Natural killer cell (primary cell): ENCODE results near the gene FBXO15. TPM values are rescaled to one million over a fixed set of nuclear protein-coding genes. Genes with fewer than 3 reads are reported as not detected.

Experiments
- ATAC-seq, 3 donors: fragments of 150-1000 bp in 2 of 3; fragments of 200-7000 bp in 1 of 3; cut with Tn5 transposase; 1 replicate in 1 of 3; 2 replicates in 2 of 3; pipeline ENCODE4 v1.10.0; 2021; ENCODE audit warnings: mild to moderate bottlenecking in 2 of 3, moderate library complexity in 2 of 3
- DNase-seq, 2 donors: peaks; one replicate each; pipeline versions ENCODE4 v3.0.0 to v3.0.0-alpha.2; 2013 to 2021; ENCODE audit warnings: mixed read lengths in 1 of 2
- H3K27ac ChIP-seq: one replicate; pipeline ENCODE4 v1.5.1; 2013; ENCODE audit warnings: mild to moderate bottlenecking, low read length
- H3K27me3 ChIP-seq: one replicate; pipeline ENCODE4 v1.6.1; 2013; ENCODE audit warnings: low read length; ENCODE audit not compliant: control insufficient read depth, insufficient read depth
- H3K36me3 ChIP-seq: one replicate; pipeline ENCODE4 v1.6.1; 2013; ENCODE audit warnings: low read length; ENCODE audit not compliant: control insufficient read depth, insufficient read depth
- H3K4me1 ChIP-seq: one replicate; pipeline ENCODE4 v1.6.1; 2013; ENCODE audit warnings: low read length; ENCODE audit not compliant: control insufficient read depth, insufficient read depth
- H3K4me3 ChIP-seq: one replicate; pipeline ENCODE4 v1.5.1; 2013; ENCODE audit warnings: low read length
- H3K9me3 ChIP-seq: one replicate; pipeline ENCODE4 v1.6.1; 2013; ENCODE audit warnings: low read length; ENCODE audit not compliant: control insufficient read depth, insufficient read depth
- H3K27ac Mint-ChIP-seq, 2 donors: one replicate each; pipeline ENCODE4 v1.8.0; 2022; ENCODE audit warnings: mild to moderate bottlenecking in 2 of 2, mixed read lengths in 2 of 2, moderate library complexity in 1 of 2
- H3K27me3 Mint-ChIP-seq, 2 donors: one replicate each; pipeline ENCODE4 v1.8.0; 2022; ENCODE audit warnings: low read depth in 2 of 2, mixed read lengths in 2 of 2
- H3K36me3 Mint-ChIP-seq: one replicate; pipeline ENCODE4 v1.8.0; 2022; ENCODE audit warnings: mixed read lengths
- H3K4me1 Mint-ChIP-seq, 2 donors: one replicate each; pipeline ENCODE4 v1.8.0; 2022; ENCODE audit warnings: mixed read lengths in 2 of 2
- H3K4me3 Mint-ChIP-seq: one replicate; pipeline ENCODE4 v1.8.0; 2022; ENCODE audit warnings: mild to moderate bottlenecking, moderate library complexity, mixed read lengths
- H3K9me3 Mint-ChIP-seq, 2 donors: one replicate each; pipeline ENCODE4 v1.8.0; 2022; ENCODE audit warnings: mixed read lengths in 2 of 2
- WGBS: methylation state at CpG from one replicate; pipeline ENCODE4 v1.1.7; 2013; ENCODE audit warnings: missing lambda C conversion rate; ENCODE audit not compliant: insufficient coverage; 5-methylcytosine and 5-hydroxymethylcytosine counted together
- intact Hi-C: fragments of 100-400 bp; cut with micrococcal nuclease; formaldehyde crosslinking; loops from one replicate; pipeline ENCODE4 v1.14.2; 2022
- total RNA-seq, 4 donors: library from RNA; stranded (reverse); fragments of 120-200 nt in 1 of 4; gene quantifications; one replicate each; pipeline versions ENCODE4 v1.2.3 to v1.2.4, GENCODE V29; 2013 to 2022
- TF ChIP-seq, protein P1 (sequence below): fragments of 200-600 bp; IDR thresholded peaks from one replicate; pipeline ENCODE4 v1.8.0; 2022; ENCODE audit warnings: antibody characterized with exemption

FBXO15 gene
- total RNA-seq, 3 donors from 2014 or later (not counting 1 experiment from before 2014, with no cell fraction given), result 0.50 to 2.6 (median 0.87) TPM

GRCh38 chr18:74074668-74075564 is 72.7 kb downstream of the FBXO15 start:
- intact Hi-C loops, result no loop called here
- 92% methylated on average over 17 of the region's 17 CpGs for WGBS
- Histone ChIP-seq H3K4me1 (no peaks in the 10 kb centered on the region), H3K27me3 (no peaks in the 10 kb centered on the region), H3K27ac (no peak overlapping the region), H3K9me3 (no peaks in the 10 kb centered on the region), H3K4me3 (no peak overlapping the region), H3K36me3 (no peaks in the 10 kb centered on the region)
- H3K36me3 Mint-ChIP-seq, result no peaks in the 10 kb centered on the region
- no peak overlapping the region for H3K27ac Mint-ChIP-seq
- no peak for DNase-seq
- no peak overlapping the region for H3K4me3 Mint-ChIP-seq
- peaks cover 2 to 6% of the 10 kb centered on the region in 2 donors for H3K27me3 Mint-ChIP-seq
- TF ChIP-seq, protein P1, sequence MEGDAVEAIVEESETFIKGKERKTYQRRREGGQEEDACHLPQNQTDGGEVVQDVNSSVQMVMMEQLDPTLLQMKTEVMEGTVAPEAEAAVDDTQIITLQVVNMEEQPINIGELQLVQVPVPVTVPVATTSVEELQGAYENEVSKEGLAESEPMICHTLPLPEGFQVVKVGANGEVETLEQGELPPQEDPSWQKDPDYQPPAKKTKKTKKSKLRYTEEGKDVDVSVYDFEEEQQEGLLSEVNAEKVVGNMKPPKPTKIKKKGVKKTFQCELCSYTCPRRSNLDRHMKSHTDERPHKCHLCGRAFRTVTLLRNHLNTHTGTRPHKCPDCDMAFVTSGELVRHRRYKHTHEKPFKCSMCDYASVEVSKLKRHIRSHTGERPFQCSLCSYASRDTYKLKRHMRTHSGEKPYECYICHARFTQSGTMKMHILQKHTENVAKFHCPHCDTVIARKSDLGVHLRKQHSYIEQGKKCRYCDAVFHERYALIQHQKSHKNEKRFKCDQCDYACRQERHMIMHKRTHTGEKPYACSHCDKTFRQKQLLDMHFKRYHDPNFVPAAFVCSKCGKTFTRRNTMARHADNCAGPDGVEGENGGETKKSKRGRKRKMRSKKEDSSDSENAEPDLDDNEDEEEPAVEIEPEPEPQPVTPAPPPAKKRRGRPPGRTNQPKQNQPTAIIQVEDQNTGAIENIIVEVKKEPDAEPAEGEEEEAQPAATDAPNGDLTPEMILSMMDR, result no peak
- no peaks in the 10 kb centered on the region for H3K4me1 Mint-ChIP-seq
- H3K9me3 Mint-ChIP-seq, result no peaks in the 10 kb centered on the region
- ATAC-seq, result no peak

GRCh38 chr18:74073957-74074667 is 73.5 kb downstream of the FBXO15 start:
- Mint-ChIP-seq H3K36me3 (no peaks in the 10 kb centered on the region), H3K27me3 (peaks cover 2 to 6% of the 10 kb centered on the region in 2 donors)
- TF ChIP-seq, protein P1, result no peak

GRCh38 chr18:74069178-74070050 is 78.2 kb downstream of the FBXO15 start:
- Mint-ChIP-seq H3K9me3 (no peaks in the 10 kb centered on the region), H3K27ac (no peak overlapping the region), H3K4me3 (no peak overlapping the region), H3K4me1 (no peaks in the 10 kb centered on the region), H3K36me3 (no peaks in the 10 kb centered on the region), H3K27me3 (peaks cover 8 to 21% of the 10 kb centered on the region in 2 donors)
- H3K9me3 ChIP-seq, result no peaks in the 10 kb centered on the region
- ATAC-seq (no peak), DNase-seq (no peak)
- no peak overlapping the region for H3K4me3 ChIP-seq
- 81% methylated on average over 13 of the region's 13 CpGs for WGBS
- H3K27me3 ChIP-seq, result no peaks in the 10 kb centered on the region
- intact Hi-C loops, result no loop called here
- no peak overlapping the region for H3K27ac ChIP-seq
- H3K4me1 ChIP-seq, result no peaks in the 10 kb centered on the region
- H3K36me3 ChIP-seq, result no peaks in the 10 kb centered on the region
- TF ChIP-seq, protein P1, result no peak

More at GRCh38 chr18:74073957-74074667, 73.5 kb downstream of the FBXO15 start:
- Mint-ChIP-seq H3K4me3 (no peak overlapping the region), H3K27ac (no peak overlapping the region), H3K4me1 (no peaks in the 10 kb centered on the region), H3K9me3 (no peaks in the 10 kb centered on the region)
- DNase-seq, result no peak
- H3K36me3 ChIP-seq, result no peaks in the 10 kb centered on the region
- H3K4me1 ChIP-seq, result no peaks in the 10 kb centered on the region
- H3K9me3 ChIP-seq, result no peaks in the 10 kb centered on the region
- intact Hi-C loops, result no loop called here
- H3K27ac ChIP-seq, result no peak overlapping the region
- H3K4me3 ChIP-seq, result no peak overlapping the region
- 89% methylated on average over 10 of the region's 10 CpGs for WGBS
- no peak for ATAC-seq
- no peaks in the 10 kb centered on the region for H3K27me3 ChIP-seq
